ENCODE data around the gene BEST3. TPM values are rescaled to one million over a fixed set of nuclear protein-coding genes. Genes with fewer than 3 reads are reported as not detected.
A peak's percentile ranks its signal among the peaks of the same experiment; 100 is the strongest.

Gene BEST3
- not detected for total RNA-seq

DNA sequence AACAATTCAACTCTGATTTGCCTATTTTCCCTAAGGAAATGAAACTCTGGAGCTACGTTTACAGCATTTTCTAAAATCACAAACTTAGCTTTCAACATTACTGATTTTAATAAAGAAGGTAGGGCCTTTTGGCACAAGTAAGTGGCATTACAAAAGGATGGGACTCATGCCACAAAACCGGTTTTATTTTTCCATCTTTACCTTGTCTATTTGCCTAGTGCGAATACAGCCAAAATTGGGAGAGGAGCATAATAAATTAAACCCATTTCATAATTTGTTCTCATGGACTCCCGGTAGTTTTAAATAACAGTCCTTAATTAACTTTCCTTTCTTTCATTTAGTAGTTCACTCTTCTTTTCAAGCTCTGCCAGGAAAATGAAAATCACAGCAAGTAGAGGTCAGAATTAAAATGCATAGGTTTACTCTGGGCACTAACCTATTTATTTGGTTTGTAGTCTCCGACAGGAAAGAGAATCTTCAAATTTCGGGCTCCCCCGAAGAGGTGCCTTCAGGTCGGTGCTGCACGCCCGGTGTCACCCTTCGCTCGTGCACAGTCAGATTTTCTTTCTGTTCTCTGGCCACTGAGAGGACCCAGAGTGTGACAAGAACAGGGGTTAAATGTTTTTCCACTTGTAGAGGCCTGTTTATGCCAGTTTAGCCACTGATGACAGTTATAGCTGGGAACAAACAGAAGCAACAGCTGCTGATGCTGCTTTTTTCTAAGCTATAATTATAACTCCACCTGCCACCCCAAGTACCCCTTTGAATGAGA lies at the start of gene BEST3:
Gene BEST3, minus strand, starts transcription at position 535 of the 772 bp plus-strand sequence. CDS start 1,505 bp downstream, outside the sequence.
- no peak for ATAC-seq

- no peak for ATAC-seq
These were observed 45.0 kb upstream of the BEST3 start for GRCh38 chr12:69744109-69744508.

DNA sequence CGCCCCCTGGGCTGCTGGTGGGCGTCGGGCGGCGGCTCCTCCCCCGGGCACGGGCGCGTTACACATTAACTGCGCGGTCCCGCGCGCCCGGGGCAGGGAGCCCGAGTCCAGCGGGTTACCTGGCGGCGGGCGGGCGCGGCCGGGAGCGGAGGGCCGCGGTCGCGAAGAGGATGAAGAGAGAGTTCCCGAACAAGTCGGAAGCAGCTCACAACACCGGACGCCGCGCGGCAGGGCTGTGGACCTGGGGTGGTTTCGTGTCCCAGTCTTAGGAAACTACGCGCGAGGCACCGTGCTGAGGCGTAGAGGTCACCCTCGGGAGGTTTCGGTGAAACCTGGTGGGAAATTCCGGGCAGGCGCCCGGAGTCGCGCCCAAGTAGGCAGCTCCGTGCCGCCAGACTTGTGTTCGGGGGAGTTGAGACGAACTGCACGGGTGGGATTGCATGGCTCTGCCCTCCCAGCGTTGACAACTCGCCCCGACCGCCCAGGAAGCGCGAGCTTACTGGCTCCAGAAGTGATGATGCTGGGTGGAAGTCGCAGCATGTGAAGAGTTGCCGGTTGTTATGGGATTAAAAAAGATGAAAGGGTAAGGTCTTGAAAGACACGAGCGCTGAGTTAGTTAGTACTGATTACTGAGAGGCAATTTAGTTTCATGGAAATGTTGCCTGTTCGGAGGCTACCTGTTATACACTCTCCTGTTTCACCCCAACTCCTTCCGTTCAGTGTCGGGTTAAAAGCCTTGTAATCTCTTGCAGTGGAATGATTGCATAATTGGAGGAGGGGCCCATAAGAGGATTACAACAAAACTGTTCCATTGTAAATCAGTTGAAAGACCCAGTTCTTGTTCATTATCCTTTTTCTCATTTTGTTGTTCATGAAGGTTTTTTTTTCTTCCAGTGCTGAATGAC lies 40.4 kb upstream of the BEST3 start:
- ATAC-seq: peak; percentile 51

GRCh38 chr12:69738351-69739286 lies 39.5 kb upstream of the BEST3 start, which contains the start of gene RAB3IP:
RAB3IP (plus strand) TSS chr12:69738860; CDS start chr12:69755409, 16,549 bp downstream.
- ATAC-seq: peak; percentile 98

GRCh38 chr12:69733638-69734037 lies 34.5 kb upstream of the BEST3 start:
- ATAC-seq: no peak

- ATAC-seq: peak; percentile 38
These were observed 33.0 kb upstream of the BEST3 start for GRCh38 chr12:69732088-69732487.

DNA sequence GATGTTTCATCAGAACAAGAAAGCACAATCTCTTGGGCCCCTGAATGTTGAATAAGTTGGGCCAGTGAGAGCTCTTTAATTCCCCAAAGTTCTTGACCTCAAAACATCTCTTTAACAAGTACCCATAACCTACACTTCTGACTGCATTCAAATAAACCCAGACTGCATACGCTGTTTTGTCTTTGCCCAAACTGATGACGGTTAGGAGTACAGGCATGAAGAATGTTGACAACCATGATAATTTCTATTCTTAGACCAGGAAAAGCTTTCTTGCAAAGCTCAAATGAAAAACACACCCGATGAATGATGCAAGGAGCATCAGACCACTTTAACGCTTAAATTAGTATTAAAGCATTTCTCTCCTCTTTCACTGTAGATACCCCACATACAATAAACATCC lies 27.8 kb upstream of the BEST3 start:
- ATAC-seq: no peak

GRCh38 chr12:69720750-69721149 lies 21.6 kb upstream of the BEST3 start:
- ATAC-seq: no peak

DNA sequence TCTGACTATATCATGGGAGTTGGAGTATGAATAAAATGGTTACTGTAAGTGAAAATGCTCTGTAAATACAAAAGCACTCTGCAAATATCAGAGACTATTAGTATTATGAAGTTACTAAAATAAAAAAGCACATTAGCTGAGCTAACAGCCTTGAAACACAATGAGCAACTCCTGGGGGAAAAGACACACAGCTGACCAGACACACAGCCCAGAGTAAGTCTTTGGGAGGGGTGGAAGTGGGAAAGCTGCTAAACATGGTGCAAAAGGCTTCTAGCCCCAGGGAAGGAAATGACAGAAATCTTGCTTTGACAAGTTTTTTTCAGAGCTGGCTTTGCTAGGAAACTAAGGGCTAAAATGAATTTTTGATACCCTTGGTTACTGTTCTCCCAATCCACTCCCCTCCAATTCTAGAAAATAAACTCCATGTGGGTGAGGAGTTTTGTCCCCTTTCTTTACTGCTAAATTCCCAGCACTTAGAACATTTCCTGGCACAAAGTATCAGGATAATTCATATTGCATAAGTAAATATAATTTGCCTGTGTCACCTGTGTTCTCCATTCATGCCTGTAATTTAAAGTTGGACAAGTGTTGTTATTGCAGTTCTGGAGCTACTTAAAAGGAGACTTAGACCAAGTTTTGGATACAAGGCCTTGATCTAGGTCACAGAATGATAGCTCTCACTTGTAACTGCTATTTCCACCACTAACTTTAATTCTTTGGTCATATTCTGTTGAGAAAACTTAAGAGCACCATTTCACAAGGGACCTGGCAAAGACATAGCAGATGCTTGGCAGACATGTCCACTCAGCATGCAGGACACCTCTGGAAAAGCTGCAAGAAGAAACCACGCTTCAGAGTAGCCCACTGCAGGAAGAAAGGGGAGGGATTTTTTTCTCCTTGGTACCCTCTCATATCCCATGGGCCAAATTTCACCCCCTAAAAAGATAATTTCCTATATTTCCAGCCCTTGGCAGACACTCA lies 20.5 kb upstream of the BEST3 start:
- ATAC-seq: no peak

DNA sequence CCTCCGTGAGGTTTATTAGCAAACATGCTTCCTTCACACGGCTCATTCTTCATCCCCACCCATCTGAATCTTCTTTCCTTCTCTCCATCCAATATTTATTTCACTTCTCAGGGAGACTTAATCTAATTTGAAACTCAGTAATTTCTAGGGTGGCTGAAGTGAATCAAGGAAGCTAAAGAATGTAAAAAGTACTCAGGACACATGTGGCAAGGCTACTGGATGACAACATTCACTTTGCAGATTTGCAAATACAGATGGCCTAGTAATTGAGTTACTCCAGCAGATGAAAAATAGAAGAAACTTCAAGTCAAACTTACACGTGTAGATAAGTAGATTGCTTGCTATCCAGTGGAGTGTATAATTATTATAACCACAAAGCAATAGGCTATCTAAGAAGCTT lies 15.4 kb upstream of the BEST3 start:
- no peak for ATAC-seq

DNA sequence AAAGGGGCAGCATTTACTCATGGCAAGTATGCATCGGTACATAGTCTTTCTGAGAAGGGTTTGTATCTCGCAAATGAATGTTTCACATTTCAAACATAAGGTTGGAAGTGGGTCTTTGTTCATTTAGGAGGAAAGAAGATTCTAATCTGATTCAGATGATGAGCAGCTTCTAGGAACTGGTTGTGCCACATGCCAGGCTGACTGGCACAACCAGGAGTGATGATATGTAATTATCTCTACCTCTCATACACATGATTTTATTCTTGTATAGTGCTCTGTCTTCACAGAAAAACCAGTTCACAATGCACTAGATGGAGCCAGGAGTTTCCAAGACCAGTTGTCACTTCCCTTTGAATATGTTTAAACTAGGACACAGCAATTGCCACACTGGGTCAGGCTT lies 13.7 kb upstream of the BEST3 start:
- ATAC-seq: no peak

DNA sequence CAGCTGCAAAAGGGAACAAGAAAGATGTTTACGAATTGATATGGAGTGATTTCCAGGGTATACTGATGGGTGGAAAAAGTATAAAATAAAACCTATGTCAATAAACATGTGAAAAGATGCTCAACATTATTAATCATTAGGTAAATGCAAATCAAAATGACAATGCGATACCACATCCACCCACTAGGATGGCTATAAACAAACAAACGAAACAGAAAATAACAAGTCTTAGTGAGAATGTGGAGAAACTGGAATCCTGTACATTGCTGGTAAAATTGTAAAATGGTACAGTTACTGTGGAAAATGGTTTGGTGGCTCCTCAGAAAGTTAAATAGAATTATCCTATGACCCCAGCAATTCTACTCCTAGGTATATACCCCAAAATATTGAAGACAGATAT lies 9.5 kb upstream of the BEST3 start:
- no peak for ATAC-seq

- no peak for ATAC-seq
These were observed 5.3 kb upstream of the BEST3 start for GRCh38 chr12:69704357-69704756.

DNA sequence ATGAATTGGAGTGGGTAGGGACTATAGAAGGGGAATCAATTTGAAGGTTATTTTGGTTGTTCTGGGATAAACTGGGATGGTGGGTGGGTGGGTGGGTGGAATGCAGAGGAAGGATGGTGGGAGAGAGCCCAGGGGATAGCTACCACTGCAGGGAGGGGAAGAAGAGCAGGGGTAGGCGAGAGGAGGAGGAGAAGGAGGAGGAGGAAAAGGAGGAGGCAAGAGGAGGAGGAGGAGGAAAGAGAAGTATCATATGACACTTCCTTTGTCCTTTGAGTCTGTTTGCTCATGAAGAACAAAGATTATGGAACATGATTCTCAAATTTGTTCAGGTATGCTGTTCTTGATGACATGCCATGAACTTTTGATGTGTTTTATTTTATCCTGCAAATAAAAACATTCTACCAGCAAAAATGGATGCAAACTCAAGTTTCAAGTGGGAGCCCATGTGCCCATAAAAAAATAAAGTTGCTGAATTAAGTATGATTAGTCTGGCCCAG lies 4.1 kb upstream of the BEST3 start:
- ATAC-seq: no peak

- no peak for ATAC-seq
These were observed 2.7 kb upstream of the BEST3 start for GRCh38 chr12:69701826-69702225.

- ATAC-seq: no peak
These were observed 1.0 kb downstream of the BEST3 start for GRCh38 chr12:69698054-69698453.

- no peak for ATAC-seq
These were observed 5.0 kb downstream of the BEST3 start for GRCh38 chr12:69694123-69694522.

DNA sequence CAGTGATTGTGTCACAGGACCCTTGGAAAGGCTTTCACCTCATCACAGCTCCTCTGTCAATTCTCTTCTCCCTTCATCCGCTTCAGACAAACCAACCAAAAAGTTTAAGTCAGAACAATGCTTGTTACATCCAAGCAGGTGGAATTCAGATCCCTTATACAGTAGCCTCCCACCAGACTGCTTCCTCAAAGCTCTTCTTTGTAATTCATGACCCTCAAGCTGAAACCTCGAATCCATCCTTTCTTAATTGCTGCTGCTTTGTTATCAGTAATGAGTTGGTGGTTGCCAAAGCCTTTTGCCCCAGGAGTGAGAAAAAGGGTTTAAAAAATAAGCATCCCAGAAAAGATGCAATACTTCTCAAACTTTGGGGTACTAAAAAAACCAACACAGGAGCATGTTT lies 9.5 kb downstream of the BEST3 start:
- ATAC-seq: no peak

DNA sequence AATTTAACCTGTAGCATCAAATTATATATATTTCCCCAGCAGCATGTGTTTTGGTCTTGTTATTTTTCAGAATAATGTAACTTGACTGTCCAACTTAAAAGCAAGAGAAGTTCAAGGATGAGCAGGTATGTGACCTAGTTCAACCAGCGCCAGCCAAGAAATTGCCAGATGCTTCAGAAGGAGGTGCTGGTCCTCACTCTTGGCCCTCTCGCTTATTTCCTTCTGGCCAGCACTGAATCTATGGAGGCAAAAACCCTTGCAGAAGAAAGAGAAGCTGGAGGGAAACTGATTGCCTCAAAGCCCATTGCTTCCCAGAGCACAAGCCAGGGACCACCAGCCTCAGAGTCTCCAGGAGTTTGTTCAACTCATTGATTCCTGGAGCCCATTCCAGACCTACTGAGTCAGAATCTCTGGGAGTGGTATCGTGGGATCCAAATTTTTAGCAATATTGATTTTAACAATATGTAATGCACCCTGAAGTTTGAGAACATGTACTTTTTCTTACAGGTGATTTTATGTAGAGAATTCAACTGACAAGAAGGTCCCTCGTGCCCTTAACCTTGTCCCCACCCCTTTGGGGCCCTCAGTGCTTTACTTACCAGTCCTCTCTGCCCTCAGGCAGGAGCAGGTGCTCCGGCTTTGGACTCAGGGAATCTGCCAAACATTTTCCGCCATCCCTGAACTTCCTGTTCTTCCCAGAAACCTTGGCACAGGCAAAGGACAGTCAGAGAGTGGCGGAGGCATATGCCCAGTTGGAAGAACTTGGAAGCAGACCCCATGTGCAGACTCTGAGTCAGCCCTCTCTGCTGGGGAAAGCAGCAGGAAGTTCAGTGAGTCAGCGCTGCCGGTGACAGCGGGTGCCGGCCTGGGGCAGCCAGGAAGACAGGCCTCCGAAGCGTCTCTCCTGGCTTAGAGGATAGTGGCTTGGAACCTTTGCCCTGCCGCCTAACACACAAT lies 10.4 kb downstream of the BEST3 start:
- ATAC-seq: peak; percentile 94

GRCh38 chr12:69688021-69688420 lies 11.1 kb downstream of the BEST3 start:
- no peak for ATAC-seq

Measured in esophagus mucosa (tissue), 1 donor.